GM08714 (cell line): Measurements from ENCODE around the gene AOPEP.

Experiments
- H3K4me3 ChIP-seq: fragments of 200-500 bp; sonication (Bioruptor generic); 2 replicates; pipeline ENCODE4 v1.5.1; 2014; ENCODE audit warnings: mild to moderate bottlenecking, low read length, inconsistent platforms
- ZNF274 ChIP-seq: IDR thresholded peaks from 2 replicates; pipeline ENCODE4 v1.6.1; 2012; ENCODE audit warnings: mild to moderate bottlenecking, low read depth, low read length

The AOPEP gene

GRCh38 chr9:94785215-94786169 lies 59.0 kb downstream of the AOPEP start:
- no peak overlapping the region for H3K4me3 ChIP-seq
- no peak for TF ChIP-seq ZNF274

DNA sequence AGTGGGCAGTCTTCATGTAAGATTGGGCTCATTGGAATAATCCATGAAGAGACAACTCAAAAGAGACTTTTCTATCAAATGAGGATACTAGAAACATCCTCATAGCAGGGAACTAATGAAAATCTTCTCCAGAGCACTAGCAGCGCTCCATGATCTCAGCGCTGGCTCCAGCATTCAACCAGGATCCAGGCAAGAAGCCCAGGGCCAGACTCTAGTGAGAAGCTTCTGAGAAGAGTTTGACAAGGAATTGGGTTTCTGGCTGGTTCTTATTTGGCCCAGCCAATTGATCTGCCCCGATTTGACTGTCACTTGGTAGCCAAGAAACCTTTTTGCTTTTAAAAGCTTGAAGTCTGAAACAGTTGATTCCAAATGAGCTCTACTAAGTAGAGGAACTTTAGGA lies 60.1 kb downstream of the AOPEP start:
- no peak for TF ChIP-seq ZNF274

GRCh38 chr9:94787266-94787665 lies 60.8 kb downstream of the AOPEP start:
- no peak overlapping the region for H3K4me3 ChIP-seq
- no peak for TF ChIP-seq ZNF274

More for the DNA sequence above, 60.1 kb downstream of the AOPEP start:
- H3K4me3 ChIP-seq, result no peak overlapping the region

GRCh38 chr9:94788570-94789105 lies 62.1 kb downstream of the AOPEP start:
- H3K4me3 ChIP-seq, result no peak overlapping the region
- TF ChIP-seq ZNF274, result no peak

DNA sequence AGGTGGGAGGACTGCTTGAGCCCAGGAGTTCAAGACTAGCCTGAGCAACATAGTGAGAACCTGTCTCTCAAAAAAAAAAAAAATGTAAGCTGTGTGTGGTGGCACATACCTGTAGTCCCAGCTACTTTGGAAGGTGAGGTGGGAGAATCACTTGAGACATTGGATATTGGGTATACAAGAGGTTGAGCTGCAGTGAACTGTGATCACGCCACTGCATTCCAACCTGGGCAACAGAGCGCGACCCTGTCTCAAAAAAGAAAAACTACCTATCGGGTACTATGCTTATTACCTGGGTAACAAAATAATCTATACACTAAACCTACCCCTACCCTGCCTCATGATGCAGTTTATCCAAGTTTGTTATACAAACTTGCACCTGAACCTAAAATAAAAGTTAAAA lies 64.9 kb downstream of the AOPEP start:
- no peak for TF ChIP-seq ZNF274
- no peak overlapping the region for H3K4me3 ChIP-seq

DNA sequence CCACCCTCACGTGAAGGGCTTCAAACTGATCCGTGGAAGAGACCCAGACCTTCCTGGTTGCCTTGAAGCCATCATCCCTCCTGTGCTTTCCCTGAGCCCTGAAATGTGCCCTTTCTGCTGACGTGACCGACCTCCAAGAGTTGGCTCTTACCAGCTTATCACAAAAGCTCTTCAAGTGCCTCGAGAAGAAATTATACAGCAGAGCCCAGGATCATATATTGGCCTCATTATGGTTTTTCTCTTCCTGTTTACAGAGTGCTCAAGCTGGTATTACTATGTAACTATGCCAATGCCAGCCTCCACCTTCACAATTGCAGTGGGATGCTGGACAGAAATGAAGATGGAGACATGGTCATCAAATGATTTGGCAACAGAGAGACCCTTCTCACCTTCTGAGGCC lies 66.0 kb downstream of the AOPEP start:
- TF ChIP-seq ZNF274, result no peak
- H3K4me3 ChIP-seq, result no peak overlapping the region

GRCh38 chr9:94794476-94795167 lies 68.1 kb downstream of the AOPEP start:
- no peak overlapping the region for H3K4me3 ChIP-seq
- TF ChIP-seq ZNF274, result no peak

- TF ChIP-seq ZNF274, result no peak
- H3K4me3 ChIP-seq, result no peak overlapping the region
Measured at GRCh38 chr9:94796687-94797086, 70.2 kb downstream of the AOPEP start.

DNA sequence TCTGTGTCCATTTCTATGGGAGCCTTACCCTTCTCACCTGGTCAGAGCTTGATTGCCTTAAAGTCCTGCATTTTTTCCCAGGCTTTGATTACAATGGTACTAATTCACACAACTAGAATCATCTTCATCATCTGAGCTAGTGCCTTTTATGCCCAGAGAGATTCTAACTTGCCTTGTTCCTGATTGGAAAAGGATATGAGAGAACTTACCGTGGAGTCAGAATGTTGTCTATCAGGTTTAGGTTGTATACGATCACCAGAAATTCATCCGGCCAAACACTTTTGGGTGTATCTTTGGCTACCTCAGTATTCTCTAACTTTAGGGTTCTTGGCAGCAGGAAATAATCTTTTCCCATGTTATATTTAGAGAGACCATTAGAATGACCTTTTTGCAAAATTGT lies 71.7 kb downstream of the AOPEP start:
- TF ChIP-seq ZNF274, result no peak

DNA sequence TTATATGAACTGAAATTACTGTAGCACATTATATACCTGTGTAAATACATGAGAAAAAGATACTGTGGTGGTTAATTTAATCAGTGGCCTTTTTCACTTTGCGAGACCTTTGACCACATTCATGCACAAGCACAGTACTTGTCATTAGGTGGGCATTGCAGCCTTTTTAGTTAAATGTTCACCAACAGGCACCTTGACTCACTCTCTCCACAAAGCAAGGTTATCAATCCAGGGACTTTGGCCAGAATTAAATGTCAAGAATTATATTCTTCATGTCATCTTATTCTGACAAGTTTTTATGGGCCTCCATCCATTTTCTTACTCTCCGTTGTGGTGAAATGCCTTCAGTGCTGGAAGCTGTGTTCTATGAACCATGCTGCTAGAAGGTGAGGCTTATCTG lies 72.2 kb downstream of the AOPEP start:
- H3K4me3 ChIP-seq, result no peak overlapping the region
- TF ChIP-seq ZNF274, result no peak

More for the DNA sequence above, 71.7 kb downstream of the AOPEP start:
- no peak overlapping the region for H3K4me3 ChIP-seq

DNA sequence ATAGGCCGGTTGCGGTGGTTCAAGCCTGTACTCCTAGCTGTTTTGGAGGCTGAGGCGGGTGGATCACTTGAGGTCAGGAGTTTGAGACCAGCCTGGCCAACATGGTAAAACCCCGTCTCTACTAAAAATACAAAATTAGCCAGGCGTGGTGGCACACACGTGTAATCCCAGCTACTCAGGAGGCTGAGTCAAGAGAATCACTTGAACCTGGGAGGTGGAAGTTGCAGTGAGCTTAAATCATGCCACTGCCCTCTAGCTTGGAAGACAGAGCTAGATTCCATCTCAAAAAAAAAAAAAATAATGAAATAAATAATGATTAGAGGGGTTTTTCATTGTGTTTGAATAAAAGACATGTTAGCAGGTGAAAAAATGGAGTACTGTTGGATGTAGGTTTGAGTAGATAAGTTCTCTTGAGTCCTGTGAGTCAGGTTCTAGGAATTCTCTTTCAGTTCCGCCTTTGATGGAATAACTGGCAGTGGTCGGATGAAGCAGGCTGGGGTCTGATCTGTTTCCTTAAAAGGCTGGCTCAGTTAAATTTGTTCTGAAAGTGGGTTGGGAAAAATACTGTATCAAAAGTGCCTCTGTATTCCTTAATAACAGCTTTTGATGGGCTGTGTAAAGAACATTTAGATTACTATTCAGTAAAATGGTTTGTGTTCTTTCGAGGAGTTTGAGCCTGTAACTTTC lies 73.2 kb downstream of the AOPEP start:
- H3K4me3 ChIP-seq, result no peak overlapping the region
- TF ChIP-seq ZNF274, result no peak

DNA sequence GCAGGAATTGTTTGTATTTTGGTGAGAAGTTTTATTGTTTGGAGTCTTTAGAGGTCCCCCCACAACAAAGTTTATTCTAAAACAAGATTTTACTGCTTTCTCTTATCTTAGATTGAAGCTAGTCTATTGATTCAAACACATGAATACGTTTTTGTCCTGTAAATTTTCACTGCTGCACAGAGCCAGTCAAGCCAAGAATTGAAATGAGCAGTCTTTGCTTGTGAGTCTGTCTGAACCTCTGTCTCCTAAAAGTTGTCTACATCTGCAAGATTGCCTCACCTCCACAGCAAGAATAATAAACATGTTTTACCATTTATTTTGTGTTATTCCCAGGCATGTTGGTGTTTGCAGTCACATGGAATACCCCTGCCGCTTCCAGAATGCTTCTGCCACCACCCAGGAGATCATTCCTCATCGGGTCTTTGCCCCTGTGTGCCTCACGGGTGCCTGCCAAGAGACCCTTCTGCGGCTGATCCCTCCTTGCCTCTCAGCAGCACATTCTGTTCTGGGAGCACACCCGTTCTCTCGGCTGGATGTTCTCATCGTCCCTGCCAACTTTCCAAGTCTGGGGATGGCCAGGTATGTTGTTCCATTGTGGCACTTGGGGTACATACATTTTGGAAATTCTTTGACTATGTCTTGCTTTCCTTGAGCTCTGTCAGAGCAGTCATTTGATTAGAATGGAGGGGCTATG lies 74.1 kb downstream of the AOPEP start:
- TF ChIP-seq ZNF274, result no peak

DNA sequence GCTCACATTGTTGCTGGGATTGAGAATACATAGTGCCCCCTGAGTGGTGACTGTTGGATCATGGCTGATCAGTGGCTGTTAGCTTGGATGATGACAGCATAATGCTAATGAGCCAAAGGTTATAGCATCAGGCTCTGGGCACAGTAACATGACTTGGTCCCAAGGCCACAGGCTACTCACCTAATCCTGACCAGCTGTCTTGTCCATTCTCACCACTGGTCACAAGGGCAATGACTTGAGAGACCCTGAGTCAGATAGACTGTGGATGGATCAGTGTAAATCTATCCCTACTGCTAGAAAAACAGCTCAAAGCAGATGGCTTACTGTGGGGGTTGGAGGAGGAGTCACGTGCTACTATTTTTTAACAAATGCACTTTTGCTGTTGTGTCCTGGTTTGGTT lies 74.7 kb downstream of the AOPEP start:
- H3K4me3 ChIP-seq, result no peak overlapping the region
- no peak for TF ChIP-seq ZNF274

More for the DNA sequence above, 74.1 kb downstream of the AOPEP start:
- no peak overlapping the region for H3K4me3 ChIP-seq

GRCh38 chr9:94801681-94802080 lies 75.2 kb downstream of the AOPEP start:
- TF ChIP-seq ZNF274, result no peak
- H3K4me3 ChIP-seq, result no peak overlapping the region
